Colonic mucosa (tissue), 4 donors: ENCODE data around the gene TNIK. TPM values are rescaled to one million over a fixed set of nuclear protein-coding genes. Genes with fewer than 3 reads are reported as not detected.
"Not testable (repeated sequence)": the region's sequence is repeated elsewhere in the genome, so short reads cannot be mapped to it uniquely, and the experiment has no call there.

Experiments used
- DNase-seq: peaks from one replicate; pipeline ENCODE4 v3.0.0-alpha.2; 2020
- H3K27ac ChIP-seq: fragments of 200-600 bp; one replicate; pipeline ENCODE4 v1.8.0; 2021
- H3K27me3 ChIP-seq: fragments of 200-600 bp; one replicate; pipeline ENCODE4 v1.8.0; 2021
- H3K36me3 ChIP-seq: fragments of 200-600 bp; one replicate; pipeline ENCODE4 v1.8.0; 2021
- H3K4me1 ChIP-seq: fragments of 200-600 bp; one replicate; pipeline ENCODE4 v1.8.0; 2021; ENCODE audit warnings: mild to moderate bottlenecking
- H3K4me3 ChIP-seq: fragments of 200-600 bp; one replicate; pipeline ENCODE4 v1.8.0; 2021
- H3K9ac ChIP-seq, 2 donors: one replicate each; pipeline ENCODE4 v1.7.0; 2013; ENCODE audit warnings: control low read depth in 2 of 2, low read depth in 2 of 2, low read length in 2 of 2
- H3K9me3 ChIP-seq: fragments of 200-600 bp; one replicate; pipeline ENCODE4 v1.8.0; 2021
- CTCF ChIP-seq: fragments of 200-600 bp; IDR thresholded peaks from one replicate; pipeline ENCODE4 v1.8.0; 2022; ENCODE audit warnings: antibody characterized with exemption, mild to moderate bottlenecking
- intact Hi-C: fragments of 100-400 bp; cut with DNase I; formaldehyde crosslinking; loops from one replicate; pipeline ENCODE4 v1.14.1; 2022
- total RNA-seq, 2 donors: library from RNA; stranded (reverse); fragmentation: NEBNext Ultra II Directional in 1 of 2; extraction: Animal tissue kit (Norgen Biotek cat#: 25700) in 1 of 2; gene quantifications; one replicate each; pipeline ENCODE4 v1.2.1, GENCODE V29; 2021
- donor health status: healthy.
- donor health status: DM: no; HTN: no; CAD: no.
- donor health status: DM: no; HTN: no; CAD: no.

TNIK gene
- total RNA-seq, 2 donors from 2014 or later = 19.9 to 30.9 TPM

- H3K27me3 ChIP-seq = no peaks in the 10 kb centered on the region
- no peak overlapping the region for H3K27ac ChIP-seq
- H3K9ac ChIP-seq = no peak overlapping the region
- no peak for DNase-seq
- intact Hi-C loops = no loop called here
- H3K4me3 ChIP-seq = no peak overlapping the region
- no peaks in the 10 kb centered on the region for H3K9me3 ChIP-seq
- no peaks in the 10 kb centered on the region for H3K36me3 ChIP-seq
- H3K4me1 ChIP-seq = no peaks in the 10 kb centered on the region
- TF ChIP-seq CTCF = no peak
These were observed 6.2 kb downstream of the TNIK start for GRCh38 chr3:171454041-171454440.

- H3K4me1 ChIP-seq = no peaks in the 10 kb centered on the region
- H3K9me3 ChIP-seq = no peaks in the 10 kb centered on the region
- H3K4me3 ChIP-seq = no peak overlapping the region
- no peak for TF ChIP-seq CTCF
- H3K27ac ChIP-seq = no peak overlapping the region
- no peaks in the 10 kb centered on the region for H3K36me3 ChIP-seq
- intact Hi-C loops = no loop called here
- no peak overlapping the region for H3K9ac ChIP-seq
- no peaks in the 10 kb centered on the region for H3K27me3 ChIP-seq
- DNase-seq = no peak
These were observed 6.9 kb downstream of the TNIK start for GRCh38 chr3:171453180-171453886.

GRCh38 chr3:171452328-171452727 is 7.9 kb downstream of the TNIK start:
- no peaks in the 10 kb centered on the region for H3K4me1 ChIP-seq
- DNase-seq = no peak
- H3K27me3 ChIP-seq = no peaks in the 10 kb centered on the region
- intact Hi-C loops = no loop called here
- TF ChIP-seq CTCF = no peak
- no peak overlapping the region for H3K27ac ChIP-seq
- no peak overlapping the region for H3K4me3 ChIP-seq
- no peak overlapping the region for H3K9ac ChIP-seq
- H3K9me3 ChIP-seq = no peaks in the 10 kb centered on the region
- H3K36me3 ChIP-seq = no peaks in the 10 kb centered on the region

- H3K4me1 ChIP-seq = no peaks in the 10 kb centered on the region
- intact Hi-C loops = no loop called here
- no peak for DNase-seq
- no peak for TF ChIP-seq CTCF
- H3K27ac ChIP-seq = no peak overlapping the region
- H3K9me3 ChIP-seq = no peaks in the 10 kb centered on the region
- H3K36me3 ChIP-seq = no peaks in the 10 kb centered on the region
- H3K4me3 ChIP-seq = no peak overlapping the region
- H3K9ac ChIP-seq = no peak overlapping the region
- H3K27me3 ChIP-seq = no peaks in the 10 kb centered on the region
These were observed 8.3 kb downstream of the TNIK start for GRCh38 chr3:171451915-171452314.

- not testable (repeated sequence) for H3K27ac ChIP-seq, DNase-seq, H3K27me3 ChIP-seq
These were observed 12.7 kb downstream of the TNIK start for GRCh38 chr3:171447579-171447891.

GRCh38 chr3:171446801-171447578 is 13.2 kb downstream of the TNIK start:
- Histone ChIP-seq H3K27me3 (no peaks in the 10 kb centered on the region), H3K4me3 (no peak overlapping the region), H3K9me3 (no peaks in the 10 kb centered on the region), H3K27ac (no peak overlapping the region), H3K36me3 (no peaks in the 10 kb centered on the region), H3K9ac (no peak overlapping the region), H3K4me1 (no peaks in the 10 kb centered on the region)
- no peak for TF ChIP-seq CTCF
- no peak for DNase-seq
- intact Hi-C loops = no loop called here

More at GRCh38 chr3:171447579-171447891, 12.7 kb downstream of the TNIK start:
- H3K4me3 ChIP-seq, H3K36me3 ChIP-seq, H3K9me3 ChIP-seq, intact Hi-C loops, H3K9ac ChIP-seq, H3K4me1 ChIP-seq: not testable (repeated sequence)
